ENCODE measurements around the gene SLC25A48.

DNA sequence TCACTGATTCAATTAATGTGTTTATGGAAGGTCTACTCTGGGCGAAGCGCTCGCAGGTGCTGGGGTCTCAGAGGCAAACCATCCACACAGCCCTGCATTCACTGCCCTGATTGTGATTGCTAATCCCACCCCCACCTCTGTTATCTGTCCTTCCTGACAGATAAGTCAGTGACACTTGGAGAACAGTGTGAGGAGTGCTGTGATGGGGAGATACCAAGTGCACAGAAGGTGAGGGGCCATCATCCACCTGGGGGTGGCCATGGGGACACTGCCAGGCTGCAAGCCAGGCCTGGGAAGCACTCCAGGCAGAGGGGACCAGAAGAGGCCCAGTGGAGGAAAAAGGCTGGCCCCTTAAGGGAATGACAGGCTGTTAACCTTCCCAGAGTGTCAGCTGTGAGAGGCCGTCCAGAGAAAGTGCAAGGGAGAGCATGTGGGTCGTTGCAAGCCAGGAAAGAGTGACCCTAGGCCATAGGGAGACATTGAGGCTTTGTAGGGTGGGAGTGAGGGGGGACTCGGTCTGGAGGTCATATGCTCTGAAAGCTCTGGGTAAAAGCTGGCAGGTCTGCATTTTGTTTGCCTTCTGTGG lies 43.2 kb downstream of the SLC25A48 start:
- TF ChIP-seq, protein P1, sequence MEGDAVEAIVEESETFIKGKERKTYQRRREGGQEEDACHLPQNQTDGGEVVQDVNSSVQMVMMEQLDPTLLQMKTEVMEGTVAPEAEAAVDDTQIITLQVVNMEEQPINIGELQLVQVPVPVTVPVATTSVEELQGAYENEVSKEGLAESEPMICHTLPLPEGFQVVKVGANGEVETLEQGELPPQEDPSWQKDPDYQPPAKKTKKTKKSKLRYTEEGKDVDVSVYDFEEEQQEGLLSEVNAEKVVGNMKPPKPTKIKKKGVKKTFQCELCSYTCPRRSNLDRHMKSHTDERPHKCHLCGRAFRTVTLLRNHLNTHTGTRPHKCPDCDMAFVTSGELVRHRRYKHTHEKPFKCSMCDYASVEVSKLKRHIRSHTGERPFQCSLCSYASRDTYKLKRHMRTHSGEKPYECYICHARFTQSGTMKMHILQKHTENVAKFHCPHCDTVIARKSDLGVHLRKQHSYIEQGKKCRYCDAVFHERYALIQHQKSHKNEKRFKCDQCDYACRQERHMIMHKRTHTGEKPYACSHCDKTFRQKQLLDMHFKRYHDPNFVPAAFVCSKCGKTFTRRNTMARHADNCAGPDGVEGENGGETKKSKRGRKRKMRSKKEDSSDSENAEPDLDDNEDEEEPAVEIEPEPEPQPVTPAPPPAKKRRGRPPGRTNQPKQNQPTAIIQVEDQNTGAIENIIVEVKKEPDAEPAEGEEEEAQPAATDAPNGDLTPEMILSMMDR (IDR thresholded peaks at IDR 0.05) = no peak
- no peak for TF ChIP-seq POLR2A (IDR thresholded peaks at IDR 0.05)
